ENCODE data around the gene AP3B1.
A peak's percentile ranks its signal among the peaks of the same experiment; 100 is the strongest.

Gene AP3B1

GRCh38 chr5:78224358-78224757 lies 70.1 kb downstream of the AP3B1 start:
- no peak overlapping the region for H3K27ac ChIP-seq
- TF ChIP-seq, protein P1, sequence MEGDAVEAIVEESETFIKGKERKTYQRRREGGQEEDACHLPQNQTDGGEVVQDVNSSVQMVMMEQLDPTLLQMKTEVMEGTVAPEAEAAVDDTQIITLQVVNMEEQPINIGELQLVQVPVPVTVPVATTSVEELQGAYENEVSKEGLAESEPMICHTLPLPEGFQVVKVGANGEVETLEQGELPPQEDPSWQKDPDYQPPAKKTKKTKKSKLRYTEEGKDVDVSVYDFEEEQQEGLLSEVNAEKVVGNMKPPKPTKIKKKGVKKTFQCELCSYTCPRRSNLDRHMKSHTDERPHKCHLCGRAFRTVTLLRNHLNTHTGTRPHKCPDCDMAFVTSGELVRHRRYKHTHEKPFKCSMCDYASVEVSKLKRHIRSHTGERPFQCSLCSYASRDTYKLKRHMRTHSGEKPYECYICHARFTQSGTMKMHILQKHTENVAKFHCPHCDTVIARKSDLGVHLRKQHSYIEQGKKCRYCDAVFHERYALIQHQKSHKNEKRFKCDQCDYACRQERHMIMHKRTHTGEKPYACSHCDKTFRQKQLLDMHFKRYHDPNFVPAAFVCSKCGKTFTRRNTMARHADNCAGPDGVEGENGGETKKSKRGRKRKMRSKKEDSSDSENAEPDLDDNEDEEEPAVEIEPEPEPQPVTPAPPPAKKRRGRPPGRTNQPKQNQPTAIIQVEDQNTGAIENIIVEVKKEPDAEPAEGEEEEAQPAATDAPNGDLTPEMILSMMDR (conservative IDR thresholded peaks at IDR 0.05): no peak
- no peak for TF ChIP-seq ZFX (IDR thresholded peaks at IDR 0.05)

- no peak overlapping the region for H3K27ac ChIP-seq
- TF ChIP-seq, protein P1 (conservative IDR thresholded peaks at IDR 0.05): peak; percentile 55
- TF ChIP-seq ZFX (IDR thresholded peaks at IDR 0.05): no peak
These were observed 72.5 kb downstream of the AP3B1 start for GRCh38 chr5:78221964-78222451.

DNA sequence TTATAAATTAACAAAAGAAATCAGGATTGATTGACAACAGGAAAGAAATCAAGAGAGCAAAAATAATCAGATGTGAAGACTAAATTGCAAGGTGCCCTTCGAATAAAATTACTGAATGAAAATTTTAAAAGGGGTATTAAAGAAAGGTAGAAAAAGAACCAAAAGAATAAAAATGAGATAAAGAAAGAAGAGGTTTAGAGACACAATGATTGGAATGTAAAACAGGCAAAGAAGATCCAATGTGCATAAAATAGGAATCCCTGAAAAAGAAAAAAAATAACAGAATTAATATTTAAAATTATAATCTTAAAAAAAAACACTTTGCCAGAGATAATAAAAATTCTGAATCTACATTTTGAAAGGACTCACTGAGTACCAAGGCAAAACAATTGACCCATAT lies 73.0 kb downstream of the AP3B1 start:
- no peak overlapping the region for H3K27ac ChIP-seq
- no peak for TF ChIP-seq ZFX (IDR thresholded peaks at IDR 0.05)
- TF ChIP-seq, protein P1 (conservative IDR thresholded peaks at IDR 0.05): no peak

DNA sequence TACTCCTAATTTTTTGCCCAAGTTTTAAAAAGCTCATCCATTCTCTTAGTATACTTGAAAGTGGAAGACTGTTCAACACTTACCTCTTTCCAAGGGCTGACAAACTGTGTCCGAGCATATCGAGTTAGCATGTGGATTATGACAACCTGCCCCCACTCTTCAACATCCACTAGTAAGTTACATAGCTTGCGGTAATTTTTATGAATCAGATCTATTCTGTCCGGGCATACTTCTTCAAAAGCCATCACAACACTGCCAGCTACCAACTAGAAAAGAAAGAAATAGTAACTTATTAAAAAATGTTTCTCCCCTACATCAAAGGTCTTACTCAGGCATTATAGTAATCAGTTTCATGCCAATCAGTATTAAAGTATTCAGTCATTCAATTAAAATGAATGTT lies 78.5 kb downstream of the AP3B1 start:
- H3K27ac ChIP-seq: no peak overlapping the region
- TF ChIP-seq, protein P1 (conservative IDR thresholded peaks at IDR 0.05): no peak
- no peak for TF ChIP-seq ZFX (IDR thresholded peaks at IDR 0.05)

DNA sequence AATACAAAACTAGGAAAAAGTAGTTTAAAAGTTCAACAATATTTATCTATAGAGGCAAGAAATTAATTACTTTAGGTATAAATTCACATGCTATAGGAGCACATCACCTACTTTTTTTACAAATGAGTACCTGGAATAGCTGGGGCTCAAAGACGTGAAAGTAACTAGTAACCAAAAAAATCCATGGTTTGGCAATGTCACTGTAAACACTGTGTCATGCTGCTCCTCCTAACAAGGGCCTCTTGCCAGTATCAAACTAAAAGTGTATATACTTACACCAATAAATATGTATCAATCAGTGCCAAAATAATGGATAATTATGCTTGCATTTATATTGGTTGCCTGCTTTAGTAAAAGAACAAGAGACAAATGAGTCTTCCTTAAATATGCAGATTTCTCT lies 78.9 kb downstream of the AP3B1 start:
- no peak overlapping the region for H3K27ac ChIP-seq
- TF ChIP-seq, protein P1 (conservative IDR thresholded peaks at IDR 0.05): no peak

- TF ChIP-seq, protein P1 (conservative IDR thresholded peaks at IDR 0.05): no peak
- no peak for TF ChIP-seq ZFX (IDR thresholded peaks at IDR 0.05)
- H3K27ac ChIP-seq: no peak overlapping the region
These were observed 80.7 kb downstream of the AP3B1 start for GRCh38 chr5:78213799-78214198.

- H3K27ac ChIP-seq: no peak overlapping the region
- no peak for TF ChIP-seq ZFX (IDR thresholded peaks at IDR 0.05)
- TF ChIP-seq, protein P1 (conservative IDR thresholded peaks at IDR 0.05): no peak
These were observed 83.4 kb downstream of the AP3B1 start for GRCh38 chr5:78211052-78211451.

Measured in C4-2B (cell line).